ENCODE data around the gene PPM1H.
"Not testable (repeated sequence)": the region's sequence is repeated elsewhere in the genome, so short reads cannot be mapped to it uniquely, and the experiment has no call there.

Gene PPM1H

DNA sequence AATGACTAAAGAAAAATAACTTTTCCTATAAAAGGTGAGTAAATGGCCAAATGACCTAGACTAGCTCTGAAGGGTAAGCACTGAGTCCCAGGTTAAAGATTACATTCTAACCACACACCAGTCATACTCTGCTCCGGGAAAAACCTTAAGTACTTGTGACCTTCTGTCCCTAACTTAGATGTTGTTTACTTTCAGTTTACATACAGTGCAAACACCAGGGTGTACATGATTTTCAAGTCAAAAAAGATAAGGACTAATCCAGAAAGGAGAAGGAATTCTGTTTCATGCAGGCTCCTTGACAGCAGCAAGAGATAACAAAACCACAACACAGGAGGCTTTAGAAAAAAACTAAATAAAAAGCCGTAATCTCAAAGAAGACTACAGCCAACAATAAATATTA lies 174.2 kb downstream of the PPM1H start:
- TF ChIP-seq, protein P1, sequence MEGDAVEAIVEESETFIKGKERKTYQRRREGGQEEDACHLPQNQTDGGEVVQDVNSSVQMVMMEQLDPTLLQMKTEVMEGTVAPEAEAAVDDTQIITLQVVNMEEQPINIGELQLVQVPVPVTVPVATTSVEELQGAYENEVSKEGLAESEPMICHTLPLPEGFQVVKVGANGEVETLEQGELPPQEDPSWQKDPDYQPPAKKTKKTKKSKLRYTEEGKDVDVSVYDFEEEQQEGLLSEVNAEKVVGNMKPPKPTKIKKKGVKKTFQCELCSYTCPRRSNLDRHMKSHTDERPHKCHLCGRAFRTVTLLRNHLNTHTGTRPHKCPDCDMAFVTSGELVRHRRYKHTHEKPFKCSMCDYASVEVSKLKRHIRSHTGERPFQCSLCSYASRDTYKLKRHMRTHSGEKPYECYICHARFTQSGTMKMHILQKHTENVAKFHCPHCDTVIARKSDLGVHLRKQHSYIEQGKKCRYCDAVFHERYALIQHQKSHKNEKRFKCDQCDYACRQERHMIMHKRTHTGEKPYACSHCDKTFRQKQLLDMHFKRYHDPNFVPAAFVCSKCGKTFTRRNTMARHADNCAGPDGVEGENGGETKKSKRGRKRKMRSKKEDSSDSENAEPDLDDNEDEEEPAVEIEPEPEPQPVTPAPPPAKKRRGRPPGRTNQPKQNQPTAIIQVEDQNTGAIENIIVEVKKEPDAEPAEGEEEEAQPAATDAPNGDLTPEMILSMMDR (conservative IDR thresholded peaks at IDR 0.05; ENCODE audit: low read length) = no peak
- no peak for TF ChIP-seq EZH2phosphoT487 (IDR thresholded peaks at IDR 0.05; ENCODE audit: borderline replicate concordance)
- H3K4me3 ChIP-seq (ENCODE audit: low read length, poor library complexity, severe bottlenecking) = no peak overlapping the region
- no peaks in the 10 kb centered on the region for H3F3A ChIP-seq (ENCODE audit: low read depth)
- no peak overlapping the region for H3K4me2 ChIP-seq (ENCODE audit: low read depth, low read length, poor library complexity, severe bottlenecking)
- H3K9me3 ChIP-seq (ENCODE audit: insufficient read depth, low read depth, low read length) = no peaks in the 10 kb centered on the region
- H3K36me3 ChIP-seq (ENCODE audit: insufficient read depth, low read length) = peaks cover 18% of the 10 kb centered on the region
- H2AFZ ChIP-seq (ENCODE audit: low read length) = no peak overlapping the region
- H3K4me1 ChIP-seq (ENCODE audit: insufficient read depth, low read length, poor library complexity, severe bottlenecking) = no peaks in the 10 kb centered on the region
- no peaks in the 10 kb centered on the region for H4K20me1 ChIP-seq (ENCODE audit: insufficient read depth, low read length, poor library complexity, severe bottlenecking)
- H3K9ac ChIP-seq (ENCODE audit: low read depth, low read length, poor library complexity, severe bottlenecking) = no peak overlapping the region
- H3K27me3 ChIP-seq (ENCODE audit: insufficient read depth, low read length, poor library complexity, severe bottlenecking) = no peaks in the 10 kb centered on the region
- no peaks in the 10 kb centered on the region for H3K9me2 ChIP-seq (replicated peaks; ENCODE audit: low read depth, low read length)
- H3K79me2 ChIP-seq (ENCODE audit: insufficient read depth, low read length) = no peaks in the 10 kb centered on the region

- not testable (repeated sequence) for H3K4me1 ChIP-seq (ENCODE audit: insufficient read depth, low read length, poor library complexity, severe bottlenecking); H3K27me3 ChIP-seq (ENCODE audit: insufficient read depth, low read length, poor library complexity, severe bottlenecking); H3K9me2 ChIP-seq (replicated peaks; ENCODE audit: low read depth, low read length); H3K4me3 ChIP-seq (ENCODE audit: low read length, poor library complexity, severe bottlenecking); H3F3A ChIP-seq (ENCODE audit: low read depth); H3K79me2 ChIP-seq (ENCODE audit: insufficient read depth, low read length); H3K4me2 ChIP-seq (ENCODE audit: low read depth, low read length, poor library complexity, severe bottlenecking); H4K20me1 ChIP-seq (ENCODE audit: insufficient read depth, low read length, poor library complexity, severe bottlenecking); H2AFZ ChIP-seq (ENCODE audit: low read length); H3K9ac ChIP-seq (ENCODE audit: low read depth, low read length, poor library complexity, severe bottlenecking); H3K9me3 ChIP-seq (ENCODE audit: insufficient read depth, low read depth, low read length)
- peaks cover 23% of the 10 kb centered on the region for H3K36me3 ChIP-seq (ENCODE audit: insufficient read depth, low read length)
These were observed 174.6 kb downstream of the PPM1H start for GRCh38 chr12:62760341-62760740.

- TF ChIP-seq EZH2phosphoT487 (IDR thresholded peaks at IDR 0.05; ENCODE audit: borderline replicate concordance) = no peak
- TF ChIP-seq, protein P1 (conservative IDR thresholded peaks at IDR 0.05; ENCODE audit: low read length) = no peak
- Histone ChIP-seq H3K79me2 (ENCODE audit: insufficient read depth, low read length) (no peaks in the 10 kb centered on the region), H2AFZ (ENCODE audit: low read length) (no peak overlapping the region), H3K9me3 (ENCODE audit: insufficient read depth, low read depth, low read length) (no peaks in the 10 kb centered on the region), H3K36me3 (ENCODE audit: insufficient read depth, low read length) (peaks cover 20% of the 10 kb centered on the region; the same call in 1 of the 2 replicates), H4K20me1 (ENCODE audit: insufficient read depth, low read length, poor library complexity, severe bottlenecking) (no peaks in the 10 kb centered on the region), H3K4me3 (ENCODE audit: low read length, poor library complexity, severe bottlenecking) (no peak overlapping the region), H3K9ac (ENCODE audit: low read depth, low read length, poor library complexity, severe bottlenecking) (no peak overlapping the region), H3K4me1 (ENCODE audit: insufficient read depth, low read length, poor library complexity, severe bottlenecking) (no peaks in the 10 kb centered on the region), H3K27me3 (ENCODE audit: insufficient read depth, low read length, poor library complexity, severe bottlenecking) (no peaks in the 10 kb centered on the region), H3K9me2 (replicated peaks; ENCODE audit: low read depth, low read length) (no peaks in the 10 kb centered on the region), H3K4me2 (ENCODE audit: low read depth, low read length, poor library complexity, severe bottlenecking) (no peak overlapping the region), H3F3A (ENCODE audit: low read depth) (no peaks in the 10 kb centered on the region)
These were observed 176.7 kb downstream of the PPM1H start for GRCh38 chr12:62758216-62758615.

DNA sequence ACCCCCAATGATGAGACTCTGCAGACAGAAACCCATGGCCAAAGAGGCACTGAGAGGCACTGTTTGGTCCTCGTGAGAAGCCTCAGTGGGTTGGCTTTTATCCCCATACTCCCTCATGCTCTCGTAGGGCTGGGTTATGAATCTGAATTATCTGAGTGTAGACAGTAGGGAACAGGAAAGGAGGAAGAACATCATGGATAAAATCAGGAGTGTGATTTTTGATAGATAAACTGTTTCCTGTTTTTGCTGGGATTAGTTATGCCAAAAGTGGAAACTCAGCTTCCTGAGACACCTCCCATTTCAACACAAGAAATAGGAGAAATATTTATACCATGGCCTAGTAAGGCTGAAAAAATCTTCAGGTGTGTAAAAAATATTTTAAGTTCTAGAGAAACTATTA lies 177.9 kb downstream of the PPM1H start:
- H3K4me1 ChIP-seq (ENCODE audit: insufficient read depth, low read length, poor library complexity, severe bottlenecking) = no peaks in the 10 kb centered on the region

More for the DNA sequence above, 177.9 kb downstream of the PPM1H start:
- Histone ChIP-seq H3K79me2 (ENCODE audit: insufficient read depth, low read length) (no peaks in the 10 kb centered on the region), H3K9me2 (replicated peaks; ENCODE audit: low read depth, low read length) (no peaks in the 10 kb centered on the region), H4K20me1 (ENCODE audit: insufficient read depth, low read length, poor library complexity, severe bottlenecking) (no peaks in the 10 kb centered on the region), H3K27me3 (ENCODE audit: insufficient read depth, low read length, poor library complexity, severe bottlenecking) (no peaks in the 10 kb centered on the region), H3K4me2 (ENCODE audit: low read depth, low read length, poor library complexity, severe bottlenecking) (no peak overlapping the region), H3F3A (ENCODE audit: low read depth) (no peaks in the 10 kb centered on the region), H2AFZ (ENCODE audit: low read length) (no peak overlapping the region), H3K9ac (ENCODE audit: low read depth, low read length, poor library complexity, severe bottlenecking) (no peak overlapping the region), H3K9me3 (ENCODE audit: insufficient read depth, low read depth, low read length) (no peaks in the 10 kb centered on the region), H3K4me3 (ENCODE audit: low read length, poor library complexity, severe bottlenecking) (no peak overlapping the region), H3K36me3 (ENCODE audit: insufficient read depth, low read length) (peaks cover 15% of the 10 kb centered on the region; the same call in 1 of the 2 replicates)
- no peak for TF ChIP-seq EZH2phosphoT487 (IDR thresholded peaks at IDR 0.05; ENCODE audit: borderline replicate concordance)
- TF ChIP-seq, protein P1 (conservative IDR thresholded peaks at IDR 0.05; ENCODE audit: low read length) = no peak

Data from Loucy (cell line).